GM19468 (cell line): ENCODE data around the gene KANSL1.

Source experiments
- ATAC-seq: cut with Tn5 transposase; IDR thresholded peaks from one replicate; pipeline ENCODE4 v1.9.1; 2021; ENCODE audit warnings: mild to moderate bottlenecking, moderate library complexity, moderate number of reproducible peaks; ENCODE audit not compliant: unreplicated experiment; ENCODE audit errors: extremely low read depth

KANSL1 gene

GRCh38 chr17:46143827-46144236 lies 49.4 kb downstream of the KANSL1 start:
- ATAC-seq = no peak

- no peak for ATAC-seq
Observed at GRCh38 chr17:46141645-46142044, 51.6 kb downstream of the KANSL1 start.

- no peak for ATAC-seq
Observed at GRCh38 chr17:46140645-46141197, 52.5 kb downstream of the KANSL1 start.

GRCh38 chr17:46139432-46140210 lies 53.6 kb downstream of the KANSL1 start:
- no peak for ATAC-seq

- no peak for ATAC-seq
Observed at GRCh38 chr17:46138473-46138872, 54.8 kb downstream of the KANSL1 start.

GRCh38 chr17:46136820-46137219 lies 56.4 kb downstream of the KANSL1 start:
- ATAC-seq = no peak

- ATAC-seq = no peak
Observed at GRCh38 chr17:46135879-46136563, 57.2 kb downstream of the KANSL1 start.

GRCh38 chr17:46135126-46135812 lies 58.0 kb downstream of the KANSL1 start:
- ATAC-seq = no peak

- no peak for ATAC-seq
Observed at GRCh38 chr17:46129302-46129701, 63.9 kb downstream of the KANSL1 start.

GRCh38 chr17:46128453-46128852 lies 64.8 kb downstream of the KANSL1 start:
- no peak for ATAC-seq

- no peak for ATAC-seq
Observed at GRCh38 chr17:46127524-46127923, 65.7 kb downstream of the KANSL1 start.

- ATAC-seq = no peak
Observed at GRCh38 chr17:46126840-46127239, 66.4 kb downstream of the KANSL1 start.

- ATAC-seq = no peak
Observed at GRCh38 chr17:46125831-46126230, 67.4 kb downstream of the KANSL1 start.

- no peak for ATAC-seq
Observed at GRCh38 chr17:46124695-46125592, 68.3 kb downstream of the KANSL1 start.

- no peak for ATAC-seq
Observed at GRCh38 chr17:46123607-46124006, 69.6 kb downstream of the KANSL1 start.

GRCh38 chr17:46122486-46122871 lies 70.8 kb downstream of the KANSL1 start:
- no peak for ATAC-seq

GRCh38 chr17:46121841-46122485 lies 71.3 kb downstream of the KANSL1 start:
- no peak for ATAC-seq

- ATAC-seq = no peak
Observed at GRCh38 chr17:46121165-46121764, 72.0 kb downstream of the KANSL1 start.

- ATAC-seq = no peak
Observed at GRCh38 chr17:46120537-46120936, 72.7 kb downstream of the KANSL1 start.
